Trophoblast cell (in vitro differentiated cells and primary cell): Measurements from ENCODE around the gene LYVE1.

ENCODE experiments used
- DNase-seq, 2 donors: peaks; one replicate each; pipeline ENCODE4 v3.0.0-alpha.2; 2016
- H2AFZ ChIP-seq: 2 replicates; pipeline ENCODE4 v1.6.1; 2013; ENCODE audit warnings: low read length, moderate library complexity, mild to moderate bottlenecking; ENCODE audit not compliant: insufficient read depth, poor library complexity
- H2AK5ac ChIP-seq: 2 replicates; pipeline ENCODE4 v1.6.1; 2013; ENCODE audit warnings: mild to moderate bottlenecking, low read length
- H2BK120ac ChIP-seq: 2 replicates; pipeline ENCODE4 v1.6.1; 2013; ENCODE audit warnings: low read length, mild to moderate bottlenecking, moderate library complexity; ENCODE audit not compliant: insufficient read depth, poor library complexity
- H2BK12ac ChIP-seq: 2 replicates; pipeline ENCODE4 v1.6.1; 2013; ENCODE audit warnings: mild to moderate bottlenecking, low read length, moderate library complexity
- H2BK5ac ChIP-seq: 2 replicates; pipeline ENCODE4 v1.6.1; 2013; ENCODE audit warnings: low read length, low read depth, moderate library complexity, mild to moderate bottlenecking; ENCODE audit not compliant: poor library complexity
- H3K14ac ChIP-seq: 2 replicates; pipeline ENCODE4 v1.6.1; 2013; ENCODE audit warnings: mild to moderate bottlenecking, low read length
- H3K18ac ChIP-seq: 2 replicates; pipeline ENCODE4 v1.6.1; 2013; ENCODE audit warnings: mild to moderate bottlenecking, low read length
- H3K23ac ChIP-seq: 2 replicates; pipeline ENCODE4 v1.6.1; 2013; ENCODE audit warnings: low read length
- H3K27ac ChIP-seq: 2 replicates; pipeline ENCODE4 v1.5.1; 2013; ENCODE audit warnings: low read depth, mild to moderate bottlenecking, inconsistent platforms, low read length, moderate library complexity
- H3K27me3 ChIP-seq: 2 replicates; pipeline ENCODE4 v1.6.1; 2013; ENCODE audit warnings: inconsistent platforms, mild to moderate bottlenecking, low read length, moderate library complexity; ENCODE audit not compliant: insufficient read depth
- H3K36me3 ChIP-seq, 2 experiments: 1 replicate in 1 of 2; 2 replicates in 1 of 2; pipeline ENCODE4 v1.6.1; 2013; ENCODE audit warnings: low read length in 2 of 2, mild to moderate bottlenecking in 2 of 2, moderate library complexity in 1 of 2; ENCODE audit not compliant: insufficient read depth in 2 of 2, control insufficient read depth in 1 of 2
- H3K4ac ChIP-seq: 2 replicates; pipeline ENCODE4 v1.6.1; 2013; ENCODE audit warnings: low read depth, mild to moderate bottlenecking, low read length, moderate library complexity
- H3K4me1 ChIP-seq, 2 experiments: 1 replicate in 1 of 2; 2 replicates in 1 of 2; pipeline ENCODE4 v1.6.1; 2013; ENCODE audit warnings: low read length in 2 of 2, mild to moderate bottlenecking in 2 of 2, moderate library complexity in 1 of 2; ENCODE audit not compliant: insufficient read depth in 2 of 2, control insufficient read depth in 1 of 2
- H3K4me2 ChIP-seq: 2 replicates; pipeline ENCODE4 v1.6.1; 2013; ENCODE audit warnings: inconsistent platforms, mild to moderate bottlenecking, low read length, moderate library complexity
- H3K4me3 ChIP-seq: 2 replicates; pipeline ENCODE4 v1.5.1; 2013; ENCODE audit warnings: mild to moderate bottlenecking, low read depth, low read length, inconsistent platforms
- H3K79me1 ChIP-seq: one replicate; pipeline ENCODE4 v1.6.1; 2013; ENCODE audit warnings: low read length
- H3K79me2 ChIP-seq: 2 replicates; pipeline ENCODE4 v1.6.1; 2013; ENCODE audit warnings: low read length, mild to moderate bottlenecking; ENCODE audit not compliant: control insufficient read depth, insufficient read depth, poor library complexity
- H3K9ac ChIP-seq: 2 replicates; pipeline ENCODE4 v1.6.1; 2013; ENCODE audit warnings: mild to moderate bottlenecking, low read length
- H3K9me3 ChIP-seq: 2 replicates; pipeline ENCODE4 v1.6.1; 2013; ENCODE audit warnings: low read depth, mild to moderate bottlenecking, control low read depth, inconsistent platforms, low read length; ENCODE audit not compliant: insufficient read depth
- H4K12ac ChIP-seq: 2 replicates; pipeline ENCODE4 v1.6.1; 2013; ENCODE audit warnings: low read depth, mild to moderate bottlenecking, low read length, moderate library complexity
- H4K8ac ChIP-seq: 2 replicates; pipeline ENCODE4 v1.6.1; 2013; ENCODE audit warnings: low read depth, mild to moderate bottlenecking, low read length, moderate library complexity
- H4K91ac ChIP-seq: one replicate; pipeline ENCODE4 v1.6.1; 2013; ENCODE audit warnings: low read depth, mild to moderate bottlenecking, low read length, moderate library complexity
- WGBS: extraction: QIAGEN DNeasy Blood & Tissue Kit; methylation state at CpG from one replicate; pipeline ENCODE4 v1.1.7; 2013; ENCODE audit warnings: missing lambda C conversion rate; ENCODE audit not compliant: insufficient read length, insufficient coverage; ENCODE audit errors: extremely low coverage; 5-methylcytosine and 5-hydroxymethylcytosine counted together

The LYVE1 gene

DNA sequence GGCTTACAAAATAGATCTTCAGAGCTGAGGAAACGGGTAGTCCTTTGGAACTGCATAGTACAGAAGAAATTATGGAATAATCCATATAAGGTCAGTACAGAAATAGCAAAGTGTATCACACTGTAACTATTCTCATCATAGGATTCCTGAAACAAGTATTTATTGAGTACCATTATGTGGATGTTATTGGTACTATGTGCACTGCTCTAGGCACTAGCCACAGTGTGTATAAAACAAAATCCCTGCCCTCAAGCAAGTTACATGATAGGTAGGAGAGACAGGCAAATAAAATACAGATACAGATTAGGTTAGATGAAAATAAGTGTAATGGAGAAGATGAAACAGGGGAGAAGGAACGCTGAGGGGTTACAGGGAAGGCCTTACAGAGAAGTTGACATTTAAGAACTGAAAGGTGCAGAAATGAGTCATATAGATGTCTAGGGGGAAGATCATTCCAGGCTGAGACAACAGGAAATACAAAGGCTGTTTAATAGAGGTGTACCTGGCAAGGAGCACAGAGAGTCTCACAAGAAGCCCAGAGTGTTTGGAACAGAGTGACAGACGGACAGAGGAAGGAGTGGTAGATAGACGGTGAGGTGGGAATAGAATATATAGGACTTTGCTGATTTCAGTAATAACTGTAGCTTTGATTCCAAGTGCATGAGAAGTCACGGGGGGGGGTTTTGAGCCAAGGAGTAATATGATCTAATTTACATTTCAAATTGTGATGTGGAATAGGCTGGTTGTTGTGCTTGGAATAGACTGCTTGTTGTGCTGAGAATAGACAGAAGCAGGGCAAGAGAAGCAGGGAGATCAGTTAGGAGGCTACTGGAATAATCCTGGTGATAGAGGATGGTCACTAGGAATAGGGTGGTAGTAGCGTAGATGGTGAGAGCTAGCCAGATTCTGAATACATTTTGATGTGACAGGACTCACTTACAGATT is 41.2 kb downstream of the LYVE1 start:
- no peaks in the 10 kb centered on the region for H3K27me3 ChIP-seq
- no peak overlapping the region for H3K4ac ChIP-seq
- H2BK120ac ChIP-seq, result no peak overlapping the region
- H4K91ac ChIP-seq, result no peak overlapping the region
- H3K18ac ChIP-seq, result no peak overlapping the region
- H3K9ac ChIP-seq, result no peak overlapping the region
- H3K79me2 ChIP-seq, result no peaks in the 10 kb centered on the region
- H2BK5ac ChIP-seq, result no peak overlapping the region
- WGBS, result no CpG with 5 or more reads among the region's 6 CpGs
- no peaks in the 10 kb centered on the region for H3K9me3 ChIP-seq
- H4K8ac ChIP-seq, result no peak overlapping the region
- no peak overlapping the region for H3K4me2 ChIP-seq
- H3K4me1 ChIP-seq, result no peaks in the 10 kb centered on the region
- H3K79me1 ChIP-seq, result no peaks in the 10 kb centered on the region
- no peak for DNase-seq
- H2BK12ac ChIP-seq, result no peak overlapping the region
- H3K4me3 ChIP-seq, result no peak overlapping the region
- no peak overlapping the region for H3K14ac ChIP-seq
- no peak overlapping the region for H4K12ac ChIP-seq
- H3K23ac ChIP-seq, result no peak overlapping the region
- no peak overlapping the region for H2AK5ac ChIP-seq
- H3K36me3 ChIP-seq, result no peaks in the 10 kb centered on the region
- peak overlapping the region; percentile 4 for H3K27ac ChIP-seq
- no peak overlapping the region for H2AFZ ChIP-seq

GRCh38 chr11:10524471-10524870 is 44.0 kb downstream of the LYVE1 start:
- no CpG with 5 or more reads among the region's 1 CpG for WGBS
- Histone ChIP-seq H3K4me2 (no peak overlapping the region), H2BK120ac (no peak overlapping the region), H2BK12ac (no peak overlapping the region), H3K4me1 (no peaks in the 10 kb centered on the region), H3K18ac (no peak overlapping the region), H3K23ac (no peak overlapping the region), H3K27me3 (no peaks in the 10 kb centered on the region), H4K8ac (no peak overlapping the region), H4K12ac (no peak overlapping the region), H2AK5ac (no peak overlapping the region), H3K9me3 (no peaks in the 10 kb centered on the region), H3K4ac (no peak overlapping the region), H3K79me2 (no peaks in the 10 kb centered on the region), H3K14ac (no peak overlapping the region), H3K4me3 (no peak overlapping the region), H2AFZ (no peak overlapping the region), H3K36me3 (peaks cover 3% of the 10 kb centered on the region in 2 experiments), H4K91ac (no peak overlapping the region), H3K9ac (no peak overlapping the region), H3K79me1 (no peaks in the 10 kb centered on the region), H3K27ac (no peak overlapping the region), H2BK5ac (no peak overlapping the region)
- no peak for DNase-seq

DNA sequence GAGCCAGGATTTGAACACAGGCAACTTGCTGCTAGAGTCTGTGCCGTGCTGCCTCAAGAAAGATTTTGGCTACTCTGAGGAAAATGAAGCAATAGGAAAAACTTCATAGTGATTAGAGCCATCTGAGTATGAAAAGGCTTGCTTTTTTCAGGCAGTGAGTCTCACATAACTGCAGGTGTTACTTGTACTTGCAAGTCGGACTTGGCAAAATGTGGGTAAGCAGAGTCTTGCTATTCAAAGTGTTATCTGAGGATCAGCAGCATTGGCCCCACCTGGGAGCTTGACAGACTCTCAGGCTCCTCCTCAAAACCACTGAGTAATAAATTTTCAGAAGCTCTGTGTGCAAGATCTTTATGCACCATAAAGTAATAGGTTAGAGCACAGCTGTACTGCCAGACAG is 45.5 kb downstream of the LYVE1 start:
- no CpG with 5 or more reads among the region's 2 CpGs for WGBS
- DNase-seq, result no peak
- Histone ChIP-seq H3K4me3 (no peak overlapping the region), H4K91ac (no peak overlapping the region), H3K27me3 (no peaks in the 10 kb centered on the region), H3K27ac (no peak overlapping the region), H2BK5ac (no peak overlapping the region), H3K4ac (no peak overlapping the region), H2AK5ac (no peak overlapping the region), H3K23ac (no peak overlapping the region), H3K14ac (no peak overlapping the region), H3K9ac (no peak overlapping the region), H2BK120ac (no peak overlapping the region), H3K36me3 (peaks cover 3% of the 10 kb centered on the region in 2 experiments), H3K79me2 (no peaks in the 10 kb centered on the region), H4K12ac (no peak overlapping the region), H3K9me3 (no peaks in the 10 kb centered on the region), H3K4me2 (no peak overlapping the region), H4K8ac (no peak overlapping the region), H2BK12ac (no peak overlapping the region), H3K18ac (no peak overlapping the region), H3K4me1 (no peaks in the 10 kb centered on the region), H3K79me1 (no peaks in the 10 kb centered on the region), H2AFZ (no peak overlapping the region)

GRCh38 chr11:10522276-10522675 is 46.2 kb downstream of the LYVE1 start:
- H3K23ac ChIP-seq, result no peak overlapping the region
- DNase-seq, result no peak
- no peak overlapping the region for H2AFZ ChIP-seq
- no peaks in the 10 kb centered on the region for H3K4me1 ChIP-seq
- WGBS, result no CpG with 5 or more reads among the region's 1 CpG
- H3K27ac ChIP-seq, result no peak overlapping the region
- H3K4me3 ChIP-seq, result no peak overlapping the region
- no peaks in the 10 kb centered on the region for H3K9me3 ChIP-seq
- H3K4me2 ChIP-seq, result no peak overlapping the region
- no peak overlapping the region for H4K91ac ChIP-seq
- H4K8ac ChIP-seq, result no peak overlapping the region
- H2BK12ac ChIP-seq, result no peak overlapping the region
- H3K4ac ChIP-seq, result no peak overlapping the region
- H3K79me1 ChIP-seq, result no peaks in the 10 kb centered on the region
- no peak overlapping the region for H4K12ac ChIP-seq
- no peak overlapping the region for H2AK5ac ChIP-seq
- no peak overlapping the region for H3K14ac ChIP-seq
- H3K79me2 ChIP-seq, result no peaks in the 10 kb centered on the region
- H3K36me3 ChIP-seq, result peaks cover 3% of the 10 kb centered on the region in 2 experiments
- no peaks in the 10 kb centered on the region for H3K27me3 ChIP-seq
- no peak overlapping the region for H2BK120ac ChIP-seq
- no peak overlapping the region for H2BK5ac ChIP-seq
- no peak overlapping the region for H3K9ac ChIP-seq
- no peak overlapping the region for H3K18ac ChIP-seq
